Neural progenitor cell (in vitro differentiated cells): Measurements from ENCODE around the gene NIT2. TPM values are rescaled to one million over a fixed set of nuclear protein-coding genes. Genes with fewer than 3 reads are reported as not detected.

ENCODE experiments used
- DNase-seq: peaks from one replicate; pipeline ENCODE4 v3.0.0-alpha.2; 2016; ENCODE audit warnings: low spot score
- H2AFZ ChIP-seq: fragments of 200-600 bp; sonication (generic); replicated peaks from 2 replicates; pipeline ENCODE4 v1.6.1; 2016; ENCODE audit warnings: antibody characterized with exemption
- H3F3A ChIP-seq: fragments of 200-600 bp; sonication (generic); 2 replicates; pipeline ENCODE4 v1.6.1; 2016; ENCODE audit warnings: antibody characterized with exemption, low read depth
- H3K27ac ChIP-seq: fragments of 200-600 bp; sonication (generic); 2 replicates; pipeline ENCODE4 v1.5.1; 2016; ENCODE audit warnings: mild to moderate bottlenecking
- H3K27me3 ChIP-seq: fragments of 200-600 bp; sonication (generic); 2 replicates; pipeline ENCODE4 v1.6.1; 2016; ENCODE audit warnings: mild to moderate bottlenecking, moderate library complexity
- H3K36me3 ChIP-seq: fragments of 200-600 bp; sonication (generic); 2 replicates; pipeline ENCODE4 v1.5.1; 2016
- H3K4me1 ChIP-seq: fragments of 200-600 bp; sonication (generic); 2 replicates; pipeline ENCODE4 v1.6.1; 2016; ENCODE audit warnings: mixed run types
- H3K4me2 ChIP-seq: fragments of 200-600 bp; sonication (generic); 2 replicates; pipeline ENCODE4 v1.6.1; 2016
- H3K4me3 ChIP-seq: fragments of 200-600 bp; sonication (generic); 2 replicates; pipeline ENCODE4 v1.5.1; 2016
- H3K79me2 ChIP-seq: fragments of 200-600 bp; sonication (generic); 2 replicates; pipeline ENCODE4 v1.6.1; 2016; ENCODE audit warnings: low read depth
- H3K9ac ChIP-seq: fragments of 200-600 bp; sonication (generic); 2 replicates; pipeline ENCODE4 v1.6.1; 2016
- H3K9me3 ChIP-seq: fragments of 200-600 bp; sonication (generic); 2 replicates; pipeline ENCODE4 v1.5.1; 2016; ENCODE audit warnings: low read depth
- H4K20me1 ChIP-seq: fragments of 200-600 bp; sonication (generic); 2 replicates; pipeline ENCODE4 v1.6.1; 2016; ENCODE audit warnings: low read depth
- H3K27ac Mint-ChIP-seq: 3 replicates; pipeline ENCODE4 v1.8.0; 2021; ENCODE audit warnings: mixed read lengths
- H3K27me3 Mint-ChIP-seq: 2 replicates; pipeline ENCODE4 v1.8.0; 2022; ENCODE audit warnings: low read depth, mild to moderate bottlenecking, inconsistent platforms, moderate library complexity, mixed read lengths; ENCODE audit not compliant: insufficient read depth
- H3K36me3 Mint-ChIP-seq: 3 replicates; pipeline ENCODE4 v1.8.0; 2021; ENCODE audit warnings: mixed read lengths
- H3K4me1 Mint-ChIP-seq: 3 replicates; pipeline ENCODE4 v1.8.0; 2021; ENCODE audit warnings: mixed read lengths
- H3K4me3 Mint-ChIP-seq: 3 replicates; pipeline ENCODE4 v1.8.0; 2021; ENCODE audit warnings: mild to moderate bottlenecking, moderate library complexity, mixed read lengths
- H3K9me3 Mint-ChIP-seq: 3 replicates; pipeline ENCODE4 v1.8.0; 2020; ENCODE audit warnings: mixed read lengths
- CTCF ChIP-seq: fragments of 200-600 bp; sonication (generic); IDR thresholded peaks from 2 replicates; pipeline ENCODE4 v1.5.1; 2017; ENCODE audit warnings: antibody characterized with exemption, mild to moderate bottlenecking
- EZH2 ChIP-seq: fragments of 200-600 bp; sonication (generic); IDR thresholded peaks from 2 replicates; pipeline ENCODE4 v1.6.1; 2017; ENCODE audit warnings: antibody characterized with exemption, mild to moderate bottlenecking, moderate library complexity
- EZH2phosphoT487 ChIP-seq: fragments of 200-600 bp; sonication (generic); IDR thresholded peaks from 2 replicates; pipeline ENCODE4 v1.6.1; 2017; ENCODE audit warnings: antibody characterized with exemption
- total RNA-seq: library from RNA; depleted of rRNA; stranded (reverse); fragments of >200 nt; gene quantifications from 2 replicates; pipeline ENCODE4 v1.2.3, GENCODE V29; 2015; ENCODE audit warnings: low replicate concordance

NIT2 gene
- total RNA-seq, 1 donor from 2014 or later, result 33.1 TPM

- Histone ChIP-seq H3K9me3 (no peaks in the 10 kb centered on the region), H3K4me3 (peak overlapping the region; percentile 82), H3K79me2 (peaks cover 93% of the 10 kb centered on the region), H3K27ac (no peak overlapping the region), H3K4me1 (peaks cover 18% of the 10 kb centered on the region), H3K9ac (peak overlapping the region; percentile 51), H4K20me1 (peaks cover 13% of the 10 kb centered on the region), H2AFZ (no peak overlapping the region), H3F3A (peaks cover 14% of the 10 kb centered on the region), H3K27me3 (no peaks in the 10 kb centered on the region), H3K36me3 (no peaks in the 10 kb centered on the region), H3K4me2 (peak overlapping the region; percentile 91)
- Mint-ChIP-seq H3K27ac (no peak overlapping the region), H3K4me1 (peaks cover 25% of the 10 kb centered on the region), H3K27me3 (no peaks in the 10 kb centered on the region), H3K4me3 (peak overlapping the region; percentile 89), H3K9me3 (peaks cover 2% of the 10 kb centered on the region), H3K36me3 (peaks cover 7% of the 10 kb centered on the region)
- no peak for TF ChIP-seq EZH2phosphoT487
- no peak for TF ChIP-seq EZH2
- no peak for TF ChIP-seq CTCF
- DNase-seq, result no peak
Observed at GRCh38 chr3:100399341-100400071, 64.9 kb downstream of the NIT2 start.

- Histone ChIP-seq H3K36me3 (no peaks in the 10 kb centered on the region), H3K9ac (peak overlapping the region; percentile 51), H3K9me3 (no peaks in the 10 kb centered on the region), H3F3A (peaks cover 14% of the 10 kb centered on the region), H4K20me1 (peaks cover 13% of the 10 kb centered on the region), H2AFZ (no peak overlapping the region), H3K27me3 (no peaks in the 10 kb centered on the region), H3K4me1 (peaks cover 18% of the 10 kb centered on the region), H3K27ac (peak overlapping the region; percentile 90), H3K79me2 (peaks cover 93% of the 10 kb centered on the region), H3K4me2 (peak overlapping the region; percentile 91), H3K4me3 (peak overlapping the region; percentile 82)
- Mint-ChIP-seq H3K27me3 (no peaks in the 10 kb centered on the region), H3K9me3 (peaks cover 5% of the 10 kb centered on the region), H3K36me3 (peaks cover 12% of the 10 kb centered on the region), H3K4me3 (peak overlapping the region; percentile 89), H3K27ac (no peak overlapping the region), H3K4me1 (peaks cover 27% of the 10 kb centered on the region)
- no peak for TF ChIP-seq EZH2
- TF ChIP-seq CTCF, result no peak
- TF ChIP-seq EZH2phosphoT487, result no peak
- no peak for DNase-seq
Observed at GRCh38 chr3:100400419-100400779, 65.8 kb downstream of the NIT2 start.

GRCh38 chr3:100400780-100401673, 66.5 kb downstream of the NIT2 start, which contains the start of the genes LNP1 and TOMM70:
LNP1 (plus strand) TSS chr3:100401539; CDS start chr3:100429730, 28,191 bp downstream.
TOMM70 (minus strand) TSS chr3:100401089; CDS start chr3:100400949, 140 bp downstream.
- Histone ChIP-seq H3K27me3 (no peaks in the 10 kb centered on the region), H3K79me2 (peaks cover 93% of the 10 kb centered on the region), H3K4me3 (peak within 1 kb of the TSS; percentile 82), H3F3A (peaks cover 14% of the 10 kb centered on the region), H2AFZ (peak within 1 kb of the TSS; percentile 96), H3K9me3 (no peaks in the 10 kb centered on the region), H3K9ac (peak within 1 kb of the TSS; percentile 51), H3K36me3 (no peaks in the 10 kb centered on the region), H3K4me1 (peaks cover 18% of the 10 kb centered on the region), H4K20me1 (peaks cover 13% of the 10 kb centered on the region), H3K4me2 (peak within 1 kb of the TSS; percentile 91), H3K27ac (peak within 1 kb of the TSS; percentile 90)
- peaks cover 8% of the 10 kb centered on the region for H3K9me3 Mint-ChIP-seq
- no peaks in the 10 kb centered on the region for H3K27me3 Mint-ChIP-seq
- H3K4me3 Mint-ChIP-seq, result peak within 1 kb of the TSS; percentile 89
- TF ChIP-seq CTCF (no peak), EZH2phosphoT487 (no peak), EZH2 (no peak)
- H3K27ac Mint-ChIP-seq, result peak within 1 kb of the TSS; percentile 99
- peak; percentile 98 for DNase-seq
- H3K4me1 Mint-ChIP-seq, result peaks cover 27% of the 10 kb centered on the region
- H3K36me3 Mint-ChIP-seq, result peaks cover 17% of the 10 kb centered on the region
